Testis (tissue), 3 donors: ENCODE results near the gene TUBA4B. TPM values are rescaled to one million over a fixed set of nuclear protein-coding genes. Genes with fewer than 3 reads are reported as not detected.

Source experiments
- DNase-seq: peaks from one replicate; pipeline ENCODE4 v3.0.0-alpha.2; 2019
- H3K27ac ChIP-seq, 2 donors: fragments of 200-600 bp; sonication (generic); one replicate each; pipeline ENCODE4 v1.5.1; 2019
- H3K27me3 ChIP-seq: fragments of 200-600 bp; sonication (generic); one replicate; pipeline ENCODE4 v1.5.1; 2019
- H3K36me3 ChIP-seq: fragments of 200-600 bp; sonication (generic); one replicate; pipeline ENCODE4 v1.5.1; 2017; ENCODE audit warnings: low read depth; ENCODE audit errors: missing control alignments
- H3K4me1 ChIP-seq: fragments of 200-600 bp; sonication (generic); one replicate; pipeline ENCODE4 v1.5.1; 2019
- H3K4me3 ChIP-seq, 2 donors: fragments of 200-600 bp; sonication (generic); one replicate each; pipeline ENCODE4 v1.5.1; 2017 to 2019
- H3K9me3 ChIP-seq: fragments of 200-600 bp; sonication (generic); one replicate; pipeline ENCODE4 v1.5.1; 2017
- CTCF ChIP-seq, 3 experiments: fragments of 450-650 bp in 2 of 3; fragments of 200-600 bp in 1 of 3; sonication (generic) in 1 of 3; IDR thresholded peaks; one replicate each; pipeline ENCODE4 v1.5.1; 2016 to 2019; ENCODE audit warnings: antibody characterized with exemption in 3 of 3, mild to moderate bottlenecking in 2 of 3, moderate library complexity in 1 of 3
- POLR2A ChIP-seq: fragments of 450-650 bp; IDR thresholded peaks from one replicate; pipeline ENCODE4 v1.6.1; 2017; ENCODE audit warnings: antibody characterized with exemption, mild to moderate bottlenecking, moderate library complexity
- WGBS, 2 donors: methylation state at CpG; one replicate each; pipeline ENCODE4 v1.1.5; 2018; 5-methylcytosine and 5-hydroxymethylcytosine counted together
- intact Hi-C: fragments of 100-400 bp; cut with DNase I; formaldehyde crosslinking; loops from one replicate; pipeline ENCODE4 v1.15.1; 2023; ENCODE audit warnings: low total_unique reads
- polyA plus RNA-seq: library from polyadenylated mRNA; stranded (reverse); fragments of 350-450 nt; fragmentation: Illumina TruSeq; extraction: RNeasy Lipid Tissue Mini Kit (QIAGEN cat#74804); gene quantifications from one replicate; pipeline ENCODE4 v1.2.3, GENCODE V29; 2014; ENCODE audit warnings: low read depth, low replicate concordance; ENCODE audit not compliant: insufficient read depth
- total RNA-seq, 2 donors: library from RNA; depleted of rRNA; stranded (reverse); fragments of >200 nt; gene quantifications; one replicate each; pipeline ENCODE4 v1.2.3, GENCODE V29; 2016

The TUBA4B gene
- total and polyA plus RNA-seq, 3 donors from 2014 or later, result 0.25 to 1.6 TPM; not detected in 1

- 0% methylated on average over 11 to 75 of the region's 80 CpGs for WGBS, 2 donors
- intact Hi-C loops, result no loop called here
- H3K27ac ChIP-seq, result peak within 1 kb of the TSS; percentile 95 to 97
- peak within 1 kb of the TSS; percentile 85 to 87 for H3K4me3 ChIP-seq
- TF ChIP-seq POLR2A, result no peak
- TF ChIP-seq CTCF (IDR thresholded peaks at IDR 0.05), result no peak
- no peaks in the 10 kb centered on the region for H3K36me3 ChIP-seq
- H3K27me3 ChIP-seq, result no peaks in the 10 kb centered on the region
- H3K4me1 ChIP-seq, result peaks cover 16% of the 10 kb centered on the region
- H3K9me3 ChIP-seq, result no peaks in the 10 kb centered on the region
- DNase-seq, result peak; percentile 100
These were observed 23.6 kb upstream of the TUBA4B start, which contains the start of the genes ANKZF1 and ATG9A for GRCh38 chr2:219229305-219230058. Gene ANKZF1 (plus strand): TSS chr2:219229806. CDS start chr2:219230258, 452 bp downstream. Gene ATG9A (minus strand): TSS chr2:219229636. CDS start chr2:219228024, 1,612 bp downstream.

GRCh38 chr2:219230059-219230540 is 22.9 kb upstream of the TUBA4B start:
- peak; percentile 60 for DNase-seq
- WGBS, 2 donors, result 0% methylated on average over 11 to 24 of the region's 24 CpGs
- no peaks in the 10 kb centered on the region for H3K36me3 ChIP-seq
- peaks cover 16% of the 10 kb centered on the region for H3K4me1 ChIP-seq
- peak overlapping the region; percentile 95 to 97 for H3K27ac ChIP-seq
- no peaks in the 10 kb centered on the region for H3K9me3 ChIP-seq
- no peaks in the 10 kb centered on the region for H3K27me3 ChIP-seq
- peak overlapping the region; percentile 85 to 87 for H3K4me3 ChIP-seq
- intact Hi-C loops, result no loop called here
- no peak for TF ChIP-seq POLR2A
- no peak for TF ChIP-seq CTCF (IDR thresholded peaks at IDR 0.05)

GRCh38 chr2:219234331-219234730 is 18.7 kb upstream of the TUBA4B start:
- DNase-seq, result no peak
- H3K4me1 ChIP-seq, result peaks cover 6% of the 10 kb centered on the region
- no peaks in the 10 kb centered on the region for H3K36me3 ChIP-seq
- TF ChIP-seq CTCF (IDR thresholded peaks at IDR 0.05), result no peak
- no peak for TF ChIP-seq POLR2A
- H3K27me3 ChIP-seq, result no peaks in the 10 kb centered on the region
- H3K27ac ChIP-seq, result no peak overlapping the region
- no peaks in the 10 kb centered on the region for H3K9me3 ChIP-seq
- 86 to 89% methylated on average over 3 of the region's 3 CpGs for WGBS, 2 donors
- intact Hi-C loops, result no loop called here
- no peak overlapping the region for H3K4me3 ChIP-seq

- H3K27me3 ChIP-seq, result no peaks in the 10 kb centered on the region
- H3K27ac ChIP-seq, result no peak overlapping the region
- H3K4me3 ChIP-seq, result peak overlapping the region; percentile 24 to 54
- 28 to 34% methylated on average over 17 to 28 of the region's 28 CpGs for WGBS, 2 donors
- TF ChIP-seq CTCF (IDR thresholded peaks at IDR 0.05) (no peak), POLR2A (no peak)
- H3K4me1 ChIP-seq, result peaks cover 11% of the 10 kb centered on the region
- intact Hi-C loops, result no loop called here
- peak; percentile 46 for DNase-seq
- no peaks in the 10 kb centered on the region for H3K9me3 ChIP-seq
- no peaks in the 10 kb centered on the region for H3K36me3 ChIP-seq
These were observed 9.7 kb upstream of the TUBA4B start for GRCh38 chr2:219243291-219243761.
